Gastroesophageal sphincter (tissue), 4 donors: Measurements from ENCODE around the gene CSF3R. TPM values are rescaled to one million over a fixed set of nuclear protein-coding genes. Genes with fewer than 3 reads are reported as not detected.
"Not testable (repeated sequence)": the region's sequence is repeated elsewhere in the genome, so short reads cannot be mapped to it uniquely, and the experiment has no call there.

Experiments
- ATAC-seq: fragments of 150-250 bp; one replicate; pipeline ENCODE4 v1.9.1; 2016; ENCODE audit warnings: mild to moderate bottlenecking, moderate library complexity
- H3K27ac ChIP-seq, 4 donors: fragments of 200-600 bp; sonication (generic) in 3 of 4; 1 replicate in 3 of 4; 2 replicates in 1 of 4; pipeline ENCODE4 v1.5.1; 2016 to 2019
- H3K27me3 ChIP-seq: fragments of 200-600 bp; sonication (generic); one replicate; pipeline ENCODE4 v1.5.1; 2019
- H3K36me3 ChIP-seq, 2 donors: fragments of 200-600 bp; sonication (generic); one replicate each; pipeline ENCODE4 v1.5.1; 2019; ENCODE audit warnings: control low read depth in 1 of 2
- H3K4me1 ChIP-seq, 3 donors: fragments of 200-600 bp; sonication (generic); 1 replicate in 2 of 3; 2 replicates in 1 of 3; pipeline ENCODE4 v1.5.1; 2016 to 2019; ENCODE audit warnings: control low read depth in 2 of 3
- H3K4me3 ChIP-seq, 2 donors: fragments of 200-600 bp; sonication (generic); one replicate each; pipeline ENCODE4 v1.5.1; 2019; ENCODE audit warnings: mild to moderate bottlenecking in 1 of 2, moderate library complexity in 1 of 2
- H3K9me3 ChIP-seq, 3 donors: fragments of 200-600 bp; sonication (generic); one replicate each; pipeline ENCODE4 v1.5.1; 2017 to 2019; ENCODE audit warnings: control low read depth in 2 of 3
- EP300 ChIP-seq: sonication (generic); formaldehyde crosslinking; IDR thresholded peaks from one replicate; pipeline ENCODE4 v1.6.1; 2017; ENCODE audit warnings: antibody characterized with exemption, mild to moderate bottlenecking
- POLR2A ChIP-seq, 2 donors: fragments of 450-650 bp; IDR thresholded peaks; one replicate each; pipeline ENCODE4 v1.6.1; 2017; ENCODE audit warnings: antibody characterized with exemption in 2 of 2, mild to moderate bottlenecking in 2 of 2, moderate library complexity in 1 of 2
- POLR2AphosphoS5 ChIP-seq: sonication (generic); formaldehyde crosslinking; IDR thresholded peaks from one replicate; pipeline ENCODE4 v1.6.1; 2017; ENCODE audit warnings: antibody characterized with exemption
- WGBS, 2 donors: methylation state at CpG; one replicate each; pipeline ENCODE4 v1.1.5; 2018; ENCODE audit warnings: low coverage in 1 of 2; 5-methylcytosine and 5-hydroxymethylcytosine counted together
- total RNA-seq, 4 donors: library from RNA; depleted of rRNA; stranded (reverse); fragments of >200 nt; gene quantifications; one replicate each; pipeline ENCODE4 v1.1.0, GENCODE V29; 2016
- TF ChIP-seq, protein P1 (sequence below), 4 experiments: fragments of 200-600 bp in 2 of 4; fragments of 450-650 bp in 2 of 4; sonication (generic) in 1 of 4; IDR thresholded peaks; one replicate each; pipeline ENCODE4 v1.5.1; 2017 to 2019; ENCODE audit warnings: antibody characterized with exemption in 4 of 4, mild to moderate bottlenecking in 2 of 4, moderate library complexity in 2 of 4

Gene CSF3R
- total RNA-seq, 4 donors from 2014 or later: 2.7 to 26.8 (median 10.1) TPM

DNA sequence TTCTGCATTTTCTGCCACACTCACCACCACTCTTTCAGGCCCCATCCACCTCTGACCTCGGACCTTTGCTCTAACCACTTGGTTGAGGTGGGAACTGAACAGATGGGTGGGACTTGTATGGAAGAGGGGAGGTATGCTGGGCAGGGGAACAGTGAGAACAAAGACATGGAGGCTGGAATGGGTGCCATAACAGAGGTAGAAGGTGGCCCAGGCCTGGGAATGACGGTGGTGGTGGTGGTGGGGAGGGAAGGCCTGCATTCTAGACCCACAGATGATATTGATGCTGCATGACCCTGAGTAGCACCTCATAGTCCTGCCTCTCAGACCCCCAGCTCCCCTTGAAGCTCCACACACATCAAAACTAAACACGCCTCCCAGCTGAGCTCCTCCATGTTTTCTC is 5.2 kb upstream of the CSF3R start:
- H3K27me3 ChIP-seq: peaks cover 30% of the 10 kb centered on the region
- H3K9me3 ChIP-seq: no peaks in the 10 kb centered on the region
- H3K4me3 ChIP-seq: no peak overlapping the region
- WGBS, 2 donors: 100% methylated on average over 1 of the region's 3 CpGs; no CpG with 5 or more reads in 1 of the 2 donors
- TF ChIP-seq EP300 (no peak), POLR2AphosphoS5 (no peak), POLR2A (IDR thresholded peaks at IDR 0.05) (no peak)
- TF ChIP-seq, protein P1, sequence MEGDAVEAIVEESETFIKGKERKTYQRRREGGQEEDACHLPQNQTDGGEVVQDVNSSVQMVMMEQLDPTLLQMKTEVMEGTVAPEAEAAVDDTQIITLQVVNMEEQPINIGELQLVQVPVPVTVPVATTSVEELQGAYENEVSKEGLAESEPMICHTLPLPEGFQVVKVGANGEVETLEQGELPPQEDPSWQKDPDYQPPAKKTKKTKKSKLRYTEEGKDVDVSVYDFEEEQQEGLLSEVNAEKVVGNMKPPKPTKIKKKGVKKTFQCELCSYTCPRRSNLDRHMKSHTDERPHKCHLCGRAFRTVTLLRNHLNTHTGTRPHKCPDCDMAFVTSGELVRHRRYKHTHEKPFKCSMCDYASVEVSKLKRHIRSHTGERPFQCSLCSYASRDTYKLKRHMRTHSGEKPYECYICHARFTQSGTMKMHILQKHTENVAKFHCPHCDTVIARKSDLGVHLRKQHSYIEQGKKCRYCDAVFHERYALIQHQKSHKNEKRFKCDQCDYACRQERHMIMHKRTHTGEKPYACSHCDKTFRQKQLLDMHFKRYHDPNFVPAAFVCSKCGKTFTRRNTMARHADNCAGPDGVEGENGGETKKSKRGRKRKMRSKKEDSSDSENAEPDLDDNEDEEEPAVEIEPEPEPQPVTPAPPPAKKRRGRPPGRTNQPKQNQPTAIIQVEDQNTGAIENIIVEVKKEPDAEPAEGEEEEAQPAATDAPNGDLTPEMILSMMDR (IDR thresholded peaks at IDR 0.05): no peak
- no peaks in the 10 kb centered on the region for H3K36me3 ChIP-seq
- H3K27ac ChIP-seq: no peak overlapping the region
- no peak for ATAC-seq
- no peaks in the 10 kb centered on the region for H3K4me1 ChIP-seq

DNA sequence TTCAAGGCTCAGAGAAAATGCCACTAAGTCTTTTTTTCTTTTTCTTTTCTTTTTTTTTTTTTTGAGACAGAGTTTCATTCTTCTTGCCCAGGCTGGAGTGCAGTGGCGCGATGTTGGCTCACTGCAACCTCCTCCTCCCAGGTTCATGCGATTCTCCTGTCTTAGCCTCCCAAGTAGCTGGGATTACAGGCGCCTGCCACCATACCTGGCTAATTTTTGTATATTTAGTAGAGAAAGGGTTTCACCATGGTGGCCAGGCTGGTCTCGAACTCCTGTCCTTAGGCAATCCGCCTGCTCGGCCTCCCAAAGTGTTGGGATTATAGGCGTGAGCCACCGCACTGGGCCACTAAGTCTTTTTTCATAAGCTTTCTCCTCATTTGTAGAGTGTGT is 4.6 kb upstream of the CSF3R start:
- H3K4me3 ChIP-seq, ATAC-seq, H3K27ac ChIP-seq, H3K4me1 ChIP-seq, H3K36me3 ChIP-seq, H3K9me3 ChIP-seq: not testable (repeated sequence)
- peaks cover 27% of the 10 kb centered on the region for H3K27me3 ChIP-seq
- WGBS, 2 donors: 85 to 90% methylated on average over 4 to 7 of the region's 9 CpGs

DNA sequence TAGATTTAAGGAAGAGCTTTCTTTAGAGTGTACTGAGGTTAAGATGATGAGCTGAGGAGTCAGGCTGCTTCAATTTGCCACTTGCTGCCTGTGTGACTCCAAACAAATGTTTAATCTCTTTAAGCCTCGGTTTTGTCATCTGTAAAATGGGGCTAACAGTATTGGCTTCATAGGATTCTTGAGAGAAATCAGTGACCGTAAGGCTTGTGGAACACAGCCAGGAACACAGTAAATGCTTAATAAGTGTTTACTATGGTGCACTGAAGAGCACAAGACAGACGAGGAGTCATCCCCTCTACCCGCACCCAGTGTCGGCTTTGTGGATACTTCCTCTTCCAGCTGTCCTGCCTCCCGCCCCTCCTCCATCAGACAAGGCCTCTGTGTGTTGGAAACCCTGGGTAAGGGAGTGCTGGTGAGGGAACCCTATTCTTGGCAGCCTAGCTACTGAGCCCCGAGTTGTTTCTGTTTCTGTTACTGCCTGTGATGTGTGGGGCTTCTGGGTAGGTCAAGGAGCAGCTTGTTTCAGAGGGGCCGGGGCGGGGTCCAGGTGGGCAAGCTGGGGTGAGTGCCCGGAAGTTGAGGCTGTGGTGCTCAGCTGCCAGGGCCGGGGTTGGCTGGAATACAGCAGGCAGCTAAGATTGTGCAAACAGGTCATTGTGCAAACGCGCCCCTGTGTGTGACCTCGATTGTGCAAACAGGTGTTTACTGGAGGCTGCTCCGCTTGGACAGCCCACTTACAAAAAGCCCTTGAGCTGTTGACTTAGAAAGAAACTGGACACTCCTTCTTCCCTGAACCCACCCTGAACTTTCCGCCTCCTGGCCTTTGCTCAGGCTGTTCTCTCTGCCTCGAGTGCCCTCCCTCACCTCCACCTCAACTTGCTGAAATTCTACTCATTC is 4.0 kb upstream of the CSF3R start:
- peak; percentile 71 for ATAC-seq
- peak overlapping the region in 1 of 4 donors; percentile 5 for H3K27ac ChIP-seq

DNA sequence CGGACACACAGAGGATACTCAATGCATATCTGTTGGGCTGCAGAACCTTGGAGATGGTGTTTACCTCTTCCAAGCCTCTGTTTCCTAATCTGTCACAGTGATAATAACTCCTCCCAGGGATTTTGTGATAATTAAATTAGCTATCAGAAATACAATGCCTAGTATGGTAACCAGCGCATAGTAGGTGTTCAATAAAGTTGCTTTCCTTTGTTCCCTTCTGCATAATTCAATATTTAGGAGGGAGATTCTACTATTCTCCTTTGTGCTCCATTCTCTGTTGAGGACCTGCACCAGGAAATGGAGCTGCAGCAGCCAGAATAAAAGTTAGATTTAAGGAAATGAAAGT is 3.4 kb upstream of the CSF3R start:
- no CpG with 5 or more reads among the region's 2 CpGs for WGBS, 2 donors
- H3K27ac ChIP-seq: no peak overlapping the region
- no peak overlapping the region for H3K4me3 ChIP-seq
- peaks cover 0 to 3% (median 0%) of the 10 kb centered on the region in 3 donors for H3K4me1 ChIP-seq
- no peaks in the 10 kb centered on the region for H3K36me3 ChIP-seq
- peaks cover 32% of the 10 kb centered on the region for H3K27me3 ChIP-seq
- no peak for ATAC-seq
- TF ChIP-seq EP300 (no peak), POLR2A (IDR thresholded peaks at IDR 0.05) (no peak), POLR2AphosphoS5 (no peak)
- TF ChIP-seq, protein P1 (IDR thresholded peaks at IDR 0.05): no peak
- no peaks in the 10 kb centered on the region for H3K9me3 ChIP-seq

More for the DNA sequence above, 4.0 kb upstream of the CSF3R start:
- Histone ChIP-seq H3K9me3 (no peaks in the 10 kb centered on the region), H3K36me3 (no peaks in the 10 kb centered on the region), H3K27me3 (peaks cover 27% of the 10 kb centered on the region), H3K4me1 (no peaks in the 10 kb centered on the region), H3K4me3 (no peak overlapping the region)
- 62 to 80% methylated on average over 2 to 9 of the region's 17 CpGs for WGBS, 2 donors
- TF ChIP-seq, protein P1 (IDR thresholded peaks at IDR 0.05): no peak
- no peak for TF ChIP-seq EP300
- TF ChIP-seq POLR2AphosphoS5: no peak
- TF ChIP-seq POLR2A (IDR thresholded peaks at IDR 0.05): no peak

DNA sequence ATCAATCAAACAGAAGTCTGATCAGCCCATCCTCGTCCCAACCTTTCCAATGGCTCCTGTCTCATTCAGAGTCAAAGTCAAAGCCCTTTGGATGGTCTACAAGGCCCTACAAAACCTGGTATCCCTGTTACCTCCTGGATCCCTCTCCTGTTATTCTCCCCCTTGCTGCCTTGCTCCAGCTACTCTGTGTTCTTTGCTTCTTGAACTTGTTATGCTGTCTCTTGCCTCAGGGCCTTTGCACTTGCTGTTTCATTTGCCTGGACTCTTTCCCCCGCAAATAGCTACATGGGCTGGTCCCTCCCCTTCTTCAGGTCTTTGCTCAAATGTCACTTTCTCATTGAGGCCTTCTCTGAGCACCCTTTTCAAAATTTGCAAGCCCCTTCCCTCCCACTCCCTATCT is 1.4 kb upstream of the CSF3R start:
- H3K27me3 ChIP-seq: peaks cover 47% of the 10 kb centered on the region
- H3K9me3 ChIP-seq: no peaks in the 10 kb centered on the region
- H3K4me3 ChIP-seq: no peak overlapping the region
- 88 to 94% methylated on average over 2 of the region's 2 CpGs for WGBS, 2 donors
- TF ChIP-seq POLR2AphosphoS5 (no peak), EP300 (no peak), POLR2A (IDR thresholded peaks at IDR 0.05) (no peak)
- TF ChIP-seq, protein P1 (IDR thresholded peaks at IDR 0.05): no peak
- peaks cover 0 to 3% (median 0%) of the 10 kb centered on the region in 3 donors for H3K4me1 ChIP-seq
- H3K27ac ChIP-seq: no peak overlapping the region
- no peak for ATAC-seq
- no peaks in the 10 kb centered on the region for H3K36me3 ChIP-seq
